Fibroblast of lung (primary cell): ENCODE measurements around the gene STX3. TPM values are rescaled to one million over a fixed set of nuclear protein-coding genes. Genes with fewer than 3 reads are reported as not detected.

Source experiments
- DNase-seq, 2 donors: peaks; one replicate each; pipeline versions ENCODE4 v3.0.0 to v3.0.0-alpha.2; 2010; ENCODE audit warnings: low read depth in 2 of 2
- H2AFZ ChIP-seq: 2 replicates; pipeline ENCODE4 v1.5.1; 2012; ENCODE audit warnings: low read length, control low read depth, inconsistent platforms
- H3K27ac ChIP-seq: 2 replicates; pipeline ENCODE4 v1.5.1; 2011; ENCODE audit warnings: low read length, control low read depth; ENCODE audit not compliant: insufficient read depth
- H3K27me3 ChIP-seq: 2 replicates; pipeline ENCODE4 v1.5.1; 2011; ENCODE audit warnings: mild to moderate bottlenecking, low read length; ENCODE audit not compliant: control insufficient read depth, insufficient read depth
- H3K36me3 ChIP-seq: 2 replicates; pipeline ENCODE4 v1.5.1; 2011; ENCODE audit warnings: low read length; ENCODE audit not compliant: control insufficient read depth, insufficient read depth
- H3K4me1 ChIP-seq: 2 replicates; pipeline ENCODE4 v1.5.1; 2011; ENCODE audit warnings: low read length; ENCODE audit not compliant: control insufficient read depth, insufficient read depth; ENCODE audit errors: extremely low read depth
- H3K4me2 ChIP-seq: 2 replicates; pipeline ENCODE4 v1.5.1; 2011; ENCODE audit warnings: low read length, control low read depth; ENCODE audit not compliant: insufficient read depth; ENCODE audit errors: extremely low read depth
- H3K4me3 ChIP-seq, 4 experiments: fragments of 200-600 bp in 1 of 4; sonication (generic) in 1 of 4; replicated peaks in 1 of 4; 2 replicates each; pipeline ENCODE4 v1.5.1; 2011 to 2016; ENCODE audit warnings: low read length in 4 of 4, low read depth in 3 of 4, mild to moderate bottlenecking in 3 of 4, control low read depth in 2 of 4, inconsistent platforms in 1 of 4, mixed read lengths in 1 of 4; ENCODE audit not compliant: insufficient read depth in 1 of 4; ENCODE audit errors: control extremely low read depth in 1 of 4
- H3K79me2 ChIP-seq: 2 replicates; pipeline ENCODE4 v1.5.1; 2012; ENCODE audit warnings: mild to moderate bottlenecking, low read length, inconsistent platforms; ENCODE audit not compliant: control insufficient read depth, insufficient read depth
- H3K9ac ChIP-seq: 2 replicates; pipeline ENCODE4 v1.5.1; 2011; ENCODE audit warnings: mild to moderate bottlenecking, low read length, control low read depth; ENCODE audit not compliant: insufficient read depth
- H3K9me3 ChIP-seq: 2 replicates; pipeline ENCODE4 v1.5.1; 2012; ENCODE audit warnings: low read depth, low read length; ENCODE audit not compliant: control insufficient read depth, insufficient read depth
- H4K20me1 ChIP-seq: 2 replicates; pipeline ENCODE4 v1.5.1; 2011; ENCODE audit warnings: low read length; ENCODE audit not compliant: control insufficient read depth, insufficient read depth; ENCODE audit errors: extremely low read depth
- CTCF ChIP-seq, 2 donors: IDR thresholded peaks in 1 of 2; conservative IDR thresholded peaks in 1 of 2; 1 replicate in 1 of 2; 2 replicates in 1 of 2; pipeline ENCODE4 v1.5.1; 2011 to 2012; ENCODE audit warnings: low read length in 2 of 2, control low read depth in 1 of 2, inconsistent platforms in 1 of 2, low read depth in 1 of 2, mild to moderate bottlenecking in 1 of 2
- EZH2 ChIP-seq: IDR thresholded peaks from 2 replicates; pipeline ENCODE4 v1.5.1; 2012; ENCODE audit warnings: low read length, control low read depth, mild to moderate bottlenecking; ENCODE audit errors: missing control alignments
- polyA plus RNA-seq, 2 donors: library from polyadenylated mRNA; depleted of rRNA in 1 of 2; stranded (reverse) in 1 of 2; unstranded in 1 of 2; fragments of >200 nt; gene quantifications; 2 replicates each; pipeline ENCODE4 v1.2.1, GENCODE V29; 2011 to 2012; ENCODE audit warnings: missing spikeins in 1 of 2
- total RNA-seq: library from RNA; depleted of rRNA; stranded (reverse); fragments of >200 nt; gene quantifications from 2 replicates; pipeline ENCODE4 v1.2.1, GENCODE V29; 2014

Gene STX3
- total and polyA plus RNA-seq, 2 donors (not counting 1 experiment from before 2014, with no cell fraction given): 19.0 to 21.9 TPM

DNA sequence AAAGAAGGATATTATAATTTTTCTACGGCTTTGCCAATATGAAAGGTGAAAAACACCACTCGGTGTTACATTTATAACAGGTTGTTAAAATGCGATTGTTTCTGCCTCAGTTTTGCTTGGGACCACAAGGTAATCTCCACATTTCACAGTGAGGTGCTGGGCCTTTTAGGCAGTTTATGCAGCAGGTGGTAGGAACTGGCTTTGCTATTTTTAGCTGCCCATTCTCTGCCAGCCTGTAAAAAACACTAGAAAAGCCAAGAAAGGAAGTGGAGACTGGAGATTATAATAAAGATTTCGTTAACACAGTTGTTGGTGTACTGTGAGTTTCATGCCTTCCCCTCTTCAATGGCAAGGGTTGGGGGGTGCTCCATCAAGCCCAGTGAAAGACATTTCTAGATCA lies 63.4 kb downstream of the STX3 start:
- no peak overlapping the region for H3K4me3 ChIP-seq
- H3K79me2 ChIP-seq: no peaks in the 10 kb centered on the region
- H3K9ac ChIP-seq: no peak overlapping the region
- no peak overlapping the region for H2AFZ ChIP-seq
- H3K27ac ChIP-seq: no peak overlapping the region
- TF ChIP-seq EZH2 (no peak), CTCF (conservative IDR thresholded peaks at IDR 0.05 in 1 of 2, IDR thresholded peaks at IDR 0.05 in 1 of 2; ENCODE audit: low read depth in 1 of 2, low read length in 2 of 2) (no peak)
- no peaks in the 10 kb centered on the region for H3K4me1 ChIP-seq
- DNase-seq: no peak
- H3K36me3 ChIP-seq: no peaks in the 10 kb centered on the region
- H4K20me1 ChIP-seq: no peaks in the 10 kb centered on the region
- H3K4me2 ChIP-seq: no peak overlapping the region
- no peaks in the 10 kb centered on the region for H3K9me3 ChIP-seq
- H3K27me3 ChIP-seq: no peaks in the 10 kb centered on the region

DNA sequence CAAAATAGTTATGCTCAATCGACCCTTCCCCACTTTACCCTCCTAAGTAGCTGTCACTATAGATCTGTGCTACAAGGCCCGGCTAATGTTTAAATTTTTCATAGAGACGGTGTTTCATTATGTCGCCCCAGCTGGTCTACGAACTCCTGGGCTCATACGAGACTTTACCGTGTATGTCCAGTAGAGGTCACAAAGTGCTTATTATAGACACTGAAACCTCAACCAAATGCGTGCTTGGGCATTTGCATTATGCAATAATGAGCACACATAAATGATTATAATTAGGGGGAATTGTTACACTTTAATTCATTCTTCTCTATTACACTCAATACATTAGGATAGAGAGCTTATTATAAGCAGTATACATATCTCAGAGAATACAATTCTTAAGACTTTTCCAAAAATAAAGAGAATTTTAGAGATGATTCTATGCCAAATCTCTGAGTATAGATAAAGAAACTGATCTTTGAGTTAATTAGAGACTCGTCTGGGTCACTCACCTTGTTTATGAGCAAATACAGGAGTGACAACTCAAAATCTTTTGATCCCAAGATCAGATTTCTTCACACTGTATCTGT lies 67.9 kb downstream of the STX3 start:
- Histone ChIP-seq H3K9me3 (no peaks in the 10 kb centered on the region), H2AFZ (peak overlapping the region; percentile 25), H3K27ac (no peak overlapping the region), H3K9ac (no peak overlapping the region), H3K27me3 (no peaks in the 10 kb centered on the region), H3K36me3 (no peaks in the 10 kb centered on the region), H3K4me2 (peak overlapping the region; percentile 30), H3K4me3 (no peak overlapping the region), H3K79me2 (no peaks in the 10 kb centered on the region), H3K4me1 (no peaks in the 10 kb centered on the region), H4K20me1 (no peaks in the 10 kb centered on the region)
- peak; percentile 50 to 68 for DNase-seq
- peak; percentile 57 to 69 for TF ChIP-seq CTCF (conservative IDR thresholded peaks at IDR 0.05 in 1 of 2, IDR thresholded peaks at IDR 0.05 in 1 of 2; ENCODE audit: low read depth in 1 of 2, low read length in 2 of 2)
- TF ChIP-seq EZH2: no peak

GRCh38 chr11:59829358-59829757 lies 74.2 kb downstream of the STX3 start:
- H3K9me3 ChIP-seq: no peaks in the 10 kb centered on the region
- H3K79me2 ChIP-seq: no peaks in the 10 kb centered on the region
- no peaks in the 10 kb centered on the region for H3K27me3 ChIP-seq
- no peak overlapping the region for H3K4me2 ChIP-seq
- no peak for TF ChIP-seq CTCF (conservative IDR thresholded peaks at IDR 0.05 in 1 of 2, IDR thresholded peaks at IDR 0.05 in 1 of 2; ENCODE audit: low read depth in 1 of 2, low read length in 2 of 2)
- no peak for TF ChIP-seq EZH2
- H2AFZ ChIP-seq: no peak overlapping the region
- no peaks in the 10 kb centered on the region for H3K36me3 ChIP-seq
- H3K27ac ChIP-seq: no peak overlapping the region
- H3K4me3 ChIP-seq: no peak overlapping the region
- H4K20me1 ChIP-seq: no peaks in the 10 kb centered on the region
- H3K4me1 ChIP-seq: no peaks in the 10 kb centered on the region
- no peak for DNase-seq
- no peak overlapping the region for H3K9ac ChIP-seq
